ENCODE measurements around the gene SLC35D1. TPM values are rescaled to one million over a fixed set of nuclear protein-coding genes. Genes with fewer than 3 reads are reported as not detected.

The SLC35D1 gene
- total and polyA plus RNA-seq, 2 of the 13 experiments (the other 11 are each of a cell fraction or from before 2014, with no cell fraction given): 12.4 to 41.5 TPM

- TF ChIP-seq TFAP4 (IDR thresholded peaks at IDR 0.05; ENCODE audit: borderline replicate concordance, low read depth) (peak; percentile 41; the same call in 1 of the 2 replicates), PHF21A (CRISPR knock-in tag; IDR thresholded peaks at IDR 0.05) (no peak), GZF1 (CRISPR knock-in tag; IDR thresholded peaks at IDR 0.05) (0 out of 2 replicates have a peak, but pooled peaks have one; percentile 22), GATAD1 (CRISPR knock-in tag; IDR thresholded peaks at IDR 0.05) (no peak)
Measured at GRCh38 chr1:66996018-66996682, 57.8 kb downstream of the SLC35D1 start (continued).

GRCh38 chr1:66993076-66993475 is 60.9 kb downstream of the SLC35D1 start:
- CTCF ChIA-PET (ENCODE audit: low intra/inter-chr PET ratio, low total read pairs): no interaction called here
- WGBS (ENCODE audit: low lambda C conversion rate): 96% methylated on average over 3 of the region's 3 CpGs
- TF ChIP-seq ZNF230 (CRISPR knock-in tag; IDR thresholded peaks at IDR 0.05) (no peak), GABPA (IDR thresholded peaks at IDR 0.05; ENCODE audit: low read depth, low read length) (no peak), GABPA (CRISPR knock-in tag; IDR thresholded peaks at IDR 0.05; ENCODE audit: low read depth) (no peak), ZC3H13 (CRISPR knock-in tag; IDR thresholded peaks at IDR 0.05) (no peak), ZNF7 (CRISPR knock-in tag; IDR thresholded peaks at IDR 0.05) (no peak), ARNT2 (CRISPR knock-in tag; IDR thresholded peaks at IDR 0.05; ENCODE audit: low read depth) (no peak), POLR2AphosphoS5 (IDR thresholded peaks at IDR 0.05; ENCODE audit: low read depth, low read length) (no peak), TARDBP (CRISPR knock-in tag; IDR thresholded peaks at IDR 0.05) (no peak), ZNF335 (CRISPR knock-in tag; IDR thresholded peaks at IDR 0.05) (no peak), ZNF260 (CRISPR knock-in tag; IDR thresholded peaks at IDR 0.05; ENCODE audit: borderline replicate concordance, low read depth) (no peak), TCF7L2 (IDR thresholded peaks at IDR 0.05; ENCODE audit: low read depth, low read length) (no peak), GLI4 (CRISPR knock-in tag; IDR thresholded peaks at IDR 0.05; ENCODE audit: borderline replicate concordance) (no peak), MAZ (IDR thresholded peaks at IDR 0.05; ENCODE audit: borderline replicate concordance, low read depth, low read length) (no peak), MAZ (CRISPR knock-in tag; IDR thresholded peaks at IDR 0.05; ENCODE audit: low read depth) (no peak), SOX13 (IDR thresholded peaks at IDR 0.05) (no peak), SOX13 (CRISPR knock-in tag; conservative IDR thresholded peaks at IDR 0.05 in 1 of 2, IDR thresholded peaks at IDR 0.05 in 1 of 2) (no peak), YEATS4 (CRISPR knock-in tag; IDR thresholded peaks at IDR 0.05; ENCODE audit: borderline replicate concordance) (no peak)
- TF ChIP-seq, protein P1, sequence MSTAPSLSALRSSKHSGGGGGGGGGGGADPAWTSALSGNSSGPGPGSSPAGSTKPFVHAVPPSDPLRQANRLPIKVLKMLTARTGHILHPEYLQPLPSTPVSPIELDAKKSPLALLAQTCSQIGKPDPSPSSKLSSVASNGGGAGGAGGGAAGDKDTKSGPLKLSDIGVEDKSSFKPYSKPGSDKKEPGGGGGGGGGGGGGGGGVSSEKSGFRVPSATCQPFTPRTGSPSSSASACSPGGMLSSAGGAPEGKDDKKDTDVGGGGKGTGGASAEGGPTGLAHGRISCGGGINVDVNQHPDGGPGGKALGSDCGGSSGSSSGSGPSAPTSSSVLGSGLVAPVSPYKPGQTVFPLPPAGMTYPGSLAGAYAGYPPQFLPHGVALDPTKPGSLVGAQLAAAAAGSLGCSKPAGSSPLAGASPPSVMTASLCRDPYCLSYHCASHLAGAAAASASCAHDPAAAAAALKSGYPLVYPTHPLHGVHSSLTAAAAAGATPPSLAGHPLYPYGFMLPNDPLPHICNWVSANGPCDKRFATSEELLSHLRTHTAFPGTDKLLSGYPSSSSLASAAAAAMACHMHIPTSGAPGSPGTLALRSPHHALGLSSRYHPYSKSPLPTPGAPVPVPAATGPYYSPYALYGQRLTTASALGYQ (CRISPR knock-in tag; IDR thresholded peaks at IDR 0.05): no peak
- no peaks in the 10 kb centered on the region for H3K9me3 ChIP-seq (ENCODE audit: low read length)
- no peak overlapping the region for H3K4me3 ChIP-seq (replicated peaks in 1 of 3; ENCODE audit: insufficient read depth in 1 of 3, low read depth in 2 of 3, low read length in 3 of 3)
- H3K79me2 ChIP-seq (ENCODE audit: insufficient read depth, low read length): no peaks in the 10 kb centered on the region
- intact Hi-C loops (cut with micrococcal nuclease; ENCODE audit: unreplicated experiment) (no loop called here), in situ Hi-C loops (cut with HindIII; ENCODE audit: extremely low pct_ligation_motif_present, low pct_unique_long_range_greater_than_20kb) (no loop called here)
- no peak for DNase-seq (ENCODE audit: low spot score)
- H3K9ac ChIP-seq (ENCODE audit: insufficient read depth, low read depth, low read length): no peak overlapping the region
- H3K36me3 ChIP-seq (replicated peaks in 1 of 2; ENCODE audit: control insufficient read depth in 1 of 2, insufficient read depth in 2 of 2, low read length in 2 of 2): peaks cover 5 to 25% of the 10 kb centered on the region in 2 experiments; a peak in 4 of 5 replicates
- no peaks in the 10 kb centered on the region for H3K27me3 ChIP-seq (ENCODE audit: control insufficient read depth in 1 of 2, insufficient read depth in 2 of 2, low read length in 2 of 2)
- FAIRE-seq: no peak
- BruUV-seq (replicated peaks): no TSS peak
- H2AFZ ChIP-seq (ENCODE audit: low read length): no peak overlapping the region
- H3K27ac ChIP-seq (ENCODE audit: extremely low read length, insufficient read depth, low read length): no peak overlapping the region
- POLR2A ChIA-PET: no interaction called here
- H4K20me1 ChIP-seq (ENCODE audit: insufficient read depth, low read length): no peaks in the 10 kb centered on the region
- no peak for ATAC-seq
- H3K4me2 ChIP-seq (ENCODE audit: low read depth, low read length): no peak overlapping the region
- peaks cover 9% of the 10 kb centered on the region; the same call in 1 of the 2 replicates for H3K4me1 ChIP-seq (ENCODE audit: insufficient read depth, low read length)
